Coronary artery (tissue), 2 donors: ENCODE results near the gene TMEM209.

Experiments
- DNase-seq: peaks from one replicate; pipeline ENCODE4 v3.0.0-alpha.2; 2017; ENCODE audit warnings: low spot score
- H3K27ac ChIP-seq, 2 donors: fragments of 200-600 bp; sonication (generic); one replicate each; pipeline ENCODE4 v1.5.1; 2016 to 2019
- H3K4me3 ChIP-seq: fragments of 200-600 bp; sonication (generic); 2 replicates; pipeline ENCODE4 v1.5.1; 2016; ENCODE audit warnings: mild to moderate bottlenecking, moderate library complexity
- TF ChIP-seq, protein P1 (sequence below): fragments of 200-600 bp; sonication (generic); IDR thresholded peaks from one replicate; pipeline ENCODE4 v1.5.1; 2019; ENCODE audit warnings: antibody characterized with exemption

TMEM209 gene

DNA sequence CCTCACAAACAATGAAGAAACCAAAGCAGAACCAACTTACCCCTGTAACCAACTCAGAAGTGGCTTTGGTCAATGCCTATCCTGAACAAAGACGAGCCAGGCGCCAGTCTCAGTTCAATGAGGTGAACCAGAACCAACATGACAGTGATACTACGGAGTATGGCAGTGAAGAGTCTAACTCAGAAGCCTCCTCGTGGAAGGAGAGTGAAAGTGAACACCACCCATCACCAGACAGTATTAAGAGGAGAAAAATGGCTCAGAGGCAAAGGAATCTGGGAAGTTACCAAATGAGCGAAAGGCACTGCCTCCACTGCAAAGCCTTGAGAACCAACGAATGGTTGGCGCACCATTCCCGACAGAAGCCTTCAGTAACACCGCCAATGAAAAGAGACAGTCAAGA is 10.8 kb upstream of the TMEM209 start:
- H3K4me3 ChIP-seq = no peak overlapping the region
- TF ChIP-seq, protein P1, sequence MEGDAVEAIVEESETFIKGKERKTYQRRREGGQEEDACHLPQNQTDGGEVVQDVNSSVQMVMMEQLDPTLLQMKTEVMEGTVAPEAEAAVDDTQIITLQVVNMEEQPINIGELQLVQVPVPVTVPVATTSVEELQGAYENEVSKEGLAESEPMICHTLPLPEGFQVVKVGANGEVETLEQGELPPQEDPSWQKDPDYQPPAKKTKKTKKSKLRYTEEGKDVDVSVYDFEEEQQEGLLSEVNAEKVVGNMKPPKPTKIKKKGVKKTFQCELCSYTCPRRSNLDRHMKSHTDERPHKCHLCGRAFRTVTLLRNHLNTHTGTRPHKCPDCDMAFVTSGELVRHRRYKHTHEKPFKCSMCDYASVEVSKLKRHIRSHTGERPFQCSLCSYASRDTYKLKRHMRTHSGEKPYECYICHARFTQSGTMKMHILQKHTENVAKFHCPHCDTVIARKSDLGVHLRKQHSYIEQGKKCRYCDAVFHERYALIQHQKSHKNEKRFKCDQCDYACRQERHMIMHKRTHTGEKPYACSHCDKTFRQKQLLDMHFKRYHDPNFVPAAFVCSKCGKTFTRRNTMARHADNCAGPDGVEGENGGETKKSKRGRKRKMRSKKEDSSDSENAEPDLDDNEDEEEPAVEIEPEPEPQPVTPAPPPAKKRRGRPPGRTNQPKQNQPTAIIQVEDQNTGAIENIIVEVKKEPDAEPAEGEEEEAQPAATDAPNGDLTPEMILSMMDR = no peak
- H3K27ac ChIP-seq = no peak overlapping the region
- no peak for DNase-seq

DNA sequence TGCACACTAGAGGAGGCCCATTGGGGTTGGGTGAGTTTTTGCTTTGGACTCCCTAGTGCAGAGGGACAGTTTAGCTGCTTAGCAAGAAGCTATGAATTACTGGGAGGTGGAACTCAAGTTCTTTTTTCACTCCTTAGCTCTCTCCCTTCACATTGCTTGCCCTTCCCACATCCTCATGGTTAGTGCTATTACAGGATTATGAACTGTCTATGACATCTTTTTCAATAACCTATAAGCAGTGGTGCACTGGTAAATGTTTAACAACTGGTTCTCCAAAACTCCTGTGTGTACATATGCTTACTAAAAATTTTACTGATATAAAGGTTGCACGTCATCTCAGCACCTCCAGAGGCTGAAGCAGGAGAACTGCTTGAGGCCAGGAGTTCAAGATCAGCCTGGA is 8.6 kb upstream of the TMEM209 start:
- TF ChIP-seq, protein P1 = no peak
- DNase-seq = no peak
- H3K27ac ChIP-seq = no peak overlapping the region
- no peak overlapping the region for H3K4me3 ChIP-seq

DNA sequence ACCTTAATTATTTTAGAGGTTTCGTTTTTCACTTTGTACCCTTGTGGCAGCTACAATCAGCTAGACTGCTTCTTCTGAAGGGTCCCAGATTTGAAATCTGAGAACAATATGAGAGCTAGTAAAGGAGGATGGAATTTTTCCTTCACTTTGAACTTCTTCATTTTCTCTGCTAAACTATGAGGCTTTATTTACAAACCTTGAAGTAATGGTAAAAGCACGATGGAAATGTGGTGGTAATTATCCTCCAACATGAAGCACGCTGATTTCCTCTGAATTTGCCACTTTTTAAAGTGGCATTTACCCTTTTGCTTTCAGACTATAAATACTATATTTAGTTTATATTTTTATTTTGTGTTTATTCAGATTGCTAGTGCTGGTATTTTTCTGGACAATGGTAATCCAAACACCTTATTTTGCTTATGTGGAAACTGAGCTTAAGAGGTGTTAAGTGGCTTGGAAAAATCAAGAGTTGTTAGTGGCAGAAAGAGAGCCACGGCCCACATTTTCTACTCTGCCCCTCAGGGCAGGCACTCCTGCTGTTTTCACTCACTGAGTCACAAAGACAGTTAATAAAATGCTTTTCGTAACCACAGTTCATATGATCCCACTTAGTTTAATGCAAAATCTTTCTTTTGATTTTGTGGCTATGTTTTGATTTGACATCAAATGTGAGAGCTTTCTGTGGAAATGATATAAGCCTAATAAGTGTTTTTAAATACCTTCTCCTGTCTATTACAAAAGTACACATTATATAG is 5.2 kb upstream of the TMEM209 start:
- DNase-seq = no peak
- Histone ChIP-seq H3K27ac (no peak overlapping the region), H3K4me3 (no peak overlapping the region)
- TF ChIP-seq, protein P1 = no peak

DNA sequence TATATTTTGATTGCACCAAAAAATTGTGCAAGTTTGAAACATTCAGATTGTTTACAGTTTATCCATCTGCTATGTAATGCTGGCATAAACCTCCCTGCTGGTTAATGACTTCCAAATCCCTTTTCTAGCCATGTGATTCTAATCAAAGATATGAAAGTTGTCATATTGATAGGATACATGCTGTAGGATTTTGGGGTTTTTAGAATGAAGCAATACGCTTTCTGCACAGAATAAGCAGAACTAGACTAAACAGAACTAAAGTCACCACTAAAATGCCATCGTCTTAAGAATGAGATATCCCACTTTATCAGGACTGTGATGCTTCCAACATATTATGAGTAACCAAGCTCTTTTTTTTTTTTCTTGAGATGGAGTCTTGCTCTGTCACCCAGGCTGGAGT is 3.3 kb upstream of the TMEM209 start:
- no peak for DNase-seq
- Histone ChIP-seq H3K4me3 (no peak overlapping the region), H3K27ac (no peak overlapping the region)
- TF ChIP-seq, protein P1 = no peak

DNA sequence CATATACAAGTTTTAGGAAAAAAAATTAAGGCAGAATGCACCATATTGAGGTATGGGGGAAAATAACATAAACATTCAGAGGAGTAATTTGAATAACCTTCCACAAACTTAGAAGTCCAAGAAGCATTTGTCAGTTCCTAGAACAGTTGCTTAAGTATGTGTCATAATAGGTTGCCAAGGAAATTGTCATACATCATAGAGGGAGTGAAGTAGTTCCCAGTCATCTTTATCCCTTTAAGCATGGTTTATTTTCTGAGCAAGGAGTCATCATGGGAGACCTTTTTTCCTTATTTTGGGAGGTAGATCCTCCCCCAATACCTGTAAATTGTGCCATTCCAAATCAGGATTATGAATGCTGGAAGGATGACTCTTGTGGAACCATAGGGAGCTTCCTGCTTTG is 2.4 kb upstream of the TMEM209 start, which contains the start of gene SSMEM1:
Gene SSMEM1, plus strand, starts transcription at position 219 of the 400 bp plus-strand sequence. Its CDS starts 51 bp downstream, at position 270.
- no peak within 1 kb of the TSS for H3K27ac ChIP-seq
- DNase-seq = no peak
- TF ChIP-seq, protein P1 = no peak

DNA sequence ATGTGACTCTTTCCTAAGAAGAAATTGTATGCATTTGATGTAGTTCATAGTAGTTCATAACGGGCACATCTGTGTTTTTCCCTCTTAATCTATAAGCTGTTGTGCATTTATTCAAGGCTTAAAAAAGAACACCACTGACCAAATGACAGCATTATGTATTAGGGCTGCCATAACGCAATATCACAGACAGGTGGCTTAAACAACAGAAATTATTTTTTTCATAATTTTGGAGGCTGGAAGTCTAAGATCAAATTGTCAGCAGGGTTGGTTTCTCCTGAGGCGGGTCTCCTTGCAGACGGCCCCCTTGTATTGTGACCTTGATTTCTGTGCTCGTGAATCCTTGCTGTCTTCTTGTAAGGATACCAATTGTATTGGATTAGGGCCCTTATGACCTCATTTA is 1.8 kb upstream of the TMEM209 start:
- DNase-seq = no peak
- no peak overlapping the region for H3K4me3 ChIP-seq
- TF ChIP-seq, protein P1 = no peak
- no peak overlapping the region for H3K27ac ChIP-seq

More for the DNA sequence above, 2.4 kb upstream of the TMEM209 start, which contains the start of gene SSMEM1:
- no peak within 1 kb of the TSS for H3K4me3 ChIP-seq

DNA sequence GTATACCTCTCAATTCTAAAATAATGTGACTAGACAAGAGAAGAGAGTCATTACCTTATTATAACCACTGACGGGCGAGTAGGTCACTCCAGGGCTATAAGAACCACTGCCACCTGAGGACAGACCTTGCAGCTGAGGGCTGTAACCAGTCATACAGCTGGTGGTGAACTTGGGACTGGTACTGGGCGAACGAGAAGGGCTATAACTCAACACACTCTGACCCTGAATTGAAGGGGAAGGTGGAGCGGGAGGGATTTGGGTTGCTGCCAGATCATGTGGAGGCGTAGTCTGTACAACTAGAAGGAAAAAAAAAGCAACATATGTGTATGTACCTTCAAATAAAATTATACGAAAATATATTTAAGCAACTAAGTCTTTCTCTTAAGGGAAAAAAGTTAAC is 3.4 kb downstream of the TMEM209 start:
- TF ChIP-seq, protein P1 = no peak
- Histone ChIP-seq H3K27ac (no peak overlapping the region), H3K4me3 (no peak overlapping the region)
- DNase-seq = no peak
